ENCODE measurements around the gene CLDN12. TPM values are rescaled to one million over a fixed set of nuclear protein-coding genes. Genes with fewer than 3 reads are reported as not detected.

CLDN12 gene
- polyA plus RNA-seq, 3 donors, result 0.32 to 0.99 (median 0.60) TPM

DNA sequence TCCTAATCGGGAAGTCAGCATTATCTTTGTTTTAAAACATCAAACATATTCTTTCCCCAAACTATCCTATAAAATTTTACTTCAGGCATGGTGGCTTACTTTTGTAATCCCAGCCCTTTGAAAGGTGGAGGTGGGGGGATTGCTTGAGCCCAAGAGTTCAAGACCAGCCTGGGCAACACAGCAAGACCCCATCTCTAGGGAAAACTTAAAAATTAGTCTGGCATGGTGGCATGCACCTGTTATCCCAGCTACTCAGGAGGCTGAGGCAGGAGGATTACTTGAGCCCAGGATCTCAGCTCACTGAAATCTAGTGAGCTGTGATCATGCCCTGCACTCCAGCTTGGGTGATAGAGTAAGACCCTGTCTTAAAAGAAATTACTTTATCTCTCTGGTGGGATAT lies 4.9 kb downstream of the CLDN12 start:
- DNase-seq, result no peak
- H3K4me3 Mint-ChIP-seq, result no peak overlapping the region
- peaks cover 3 to 10% of the 10 kb centered on the region in 2 donors for H3K36me3 Mint-ChIP-seq
- Histone ChIP-seq H3K9ac (ENCODE audit: insufficient read depth, low read length, poor library complexity, severe bottlenecking) (no peak overlapping the region), H3K4me1 (ENCODE audit: control insufficient read depth in 1 of 2, insufficient read depth in 2 of 2, low read length in 2 of 2) (peaks cover 2 to 7% of the 10 kb centered on the region in 2 donors), H4K20me1 (ENCODE audit: insufficient read depth, low read length) (no peaks in the 10 kb centered on the region), H3K9me3 (replicated peaks in 1 of 2; ENCODE audit: control insufficient read depth in 1 of 2, insufficient read depth in 1 of 2, low read length in 2 of 2) (no peaks in the 10 kb centered on the region), H3K27ac (ENCODE audit: low read depth in 1 of 2, low read length in 2 of 2) (no peak overlapping the region), H3K4me3 (replicated peaks in 1 of 3; ENCODE audit: low read depth in 2 of 3, low read length in 3 of 3) (no peak overlapping the region), H3K27me3 (ENCODE audit: control insufficient read depth in 2 of 2, insufficient read depth in 2 of 2, low read length in 2 of 2) (no peaks in the 10 kb centered on the region), H3K79me2 (ENCODE audit: insufficient read depth, low read length) (no peaks in the 10 kb centered on the region), H3K36me3 (replicated peaks in 1 of 2; ENCODE audit: control insufficient read depth in 1 of 2, insufficient read depth in 2 of 2, low read length in 2 of 2) (peaks cover 0 to 6% of the 10 kb centered on the region in 2 donors), H2AFZ (ENCODE audit: insufficient read depth, low read depth, low read length, poor library complexity, severe bottlenecking) (no peak overlapping the region), H3K4me2 (replicated peaks; ENCODE audit: extremely low read depth, low read length, poor library complexity, severe bottlenecking) (no peak overlapping the region)
- peaks cover 0 to under 1% (median 0%) of the 10 kb centered on the region in 7 donors for H3K9me3 Mint-ChIP-seq
- no peak for TF ChIP-seq CTCF (IDR thresholded peaks at IDR 0.05)
- WGBS (ENCODE audit: insufficient coverage), result no CpG with 5 or more reads among the region's 1 CpG
- H3K27ac Mint-ChIP-seq, result no peak overlapping the region
- peaks cover 11% of the 10 kb centered on the region for H3K4me1 Mint-ChIP-seq
- intact Hi-C loops (cut with micrococcal nuclease), result no loop called here
- H3K27me3 Mint-ChIP-seq (ENCODE audit: low read depth in 3 of 3), result peaks cover 0 to 2% (median 2%) of the 10 kb centered on the region in 3 donors

- WGBS (ENCODE audit: insufficient coverage), result 100% methylated on average over 2 of the region's 3 CpGs
- Mint-ChIP-seq H3K9me3 (no peaks in the 10 kb centered on the region), H3K27me3 (ENCODE audit: low read depth in 3 of 3) (peaks cover 0 to 2% (median 0%) of the 10 kb centered on the region in 3 donors)
Measured at GRCh38 chr7:90409667-90410066, 6.4 kb downstream of the CLDN12 start.

More at GRCh38 chr7:90409667-90410066, 6.4 kb downstream of the CLDN12 start:
- no peak for TF ChIP-seq CTCF (IDR thresholded peaks at IDR 0.05)
- no peak overlapping the region for H3K27ac ChIP-seq (ENCODE audit: low read depth in 1 of 2, low read length in 2 of 2)
- no peaks in the 10 kb centered on the region for H3K79me2 ChIP-seq (ENCODE audit: insufficient read depth, low read length)
- H2AFZ ChIP-seq (ENCODE audit: insufficient read depth, low read depth, low read length, poor library complexity, severe bottlenecking), result no peak overlapping the region
- H3K4me2 ChIP-seq (replicated peaks; ENCODE audit: extremely low read depth, low read length, poor library complexity, severe bottlenecking), result no peak overlapping the region
- H4K20me1 ChIP-seq (ENCODE audit: insufficient read depth, low read length), result no peaks in the 10 kb centered on the region
- H3K4me1 ChIP-seq (ENCODE audit: control insufficient read depth in 1 of 2, insufficient read depth in 2 of 2, low read length in 2 of 2), result no peaks in the 10 kb centered on the region
- no peak overlapping the region for H3K4me3 ChIP-seq (replicated peaks in 1 of 3; ENCODE audit: low read depth in 2 of 3, low read length in 3 of 3)
- no peaks in the 10 kb centered on the region for H3K27me3 ChIP-seq (ENCODE audit: control insufficient read depth in 2 of 2, insufficient read depth in 2 of 2, low read length in 2 of 2)
- Mint-ChIP-seq H3K4me1 (no peaks in the 10 kb centered on the region), H3K27ac (no peak overlapping the region), H3K4me3 (no peak overlapping the region), H3K36me3 (peaks cover 5 to 10% of the 10 kb centered on the region in 2 donors)
- intact Hi-C loops (cut with micrococcal nuclease), result no loop called here
- no peak overlapping the region for H3K9ac ChIP-seq (ENCODE audit: insufficient read depth, low read length, poor library complexity, severe bottlenecking)
- no peak for DNase-seq
- H3K36me3 ChIP-seq (replicated peaks in 1 of 2; ENCODE audit: control insufficient read depth in 1 of 2, insufficient read depth in 2 of 2, low read length in 2 of 2), result peaks cover 0 to 6% of the 10 kb centered on the region in 2 donors
- H3K9me3 ChIP-seq (replicated peaks in 1 of 2; ENCODE audit: control insufficient read depth in 1 of 2, insufficient read depth in 1 of 2, low read length in 2 of 2), result no peaks in the 10 kb centered on the region
